A549 (cell line): Measurements from ENCODE around the gene LAMB3.

Experiments
- BHLHE40 ChIP-seq: IDR thresholded peaks from 2 replicates; pipeline ENCODE4 v1.6.1; 2012; ENCODE audit warnings: low read depth, low read length, inconsistent platforms
- CHD2 ChIP-seq: fragments of 150-350 bp; IDR thresholded peaks from 2 replicates; pipeline ENCODE4 v1.6.1; 2014; ENCODE audit warnings: low read length; ENCODE audit not compliant: partially characterized antibody
- CTCF ChIP-seq: fragments of >200 bp; sonication (Bioruptor Twin); formaldehyde crosslinking; IDR thresholded peaks from 3 replicates; pipeline ENCODE4 v1.5.1; 2016
- E2F6 ChIP-seq: IDR thresholded peaks from 2 replicates; pipeline ENCODE4 v1.6.1; 2012; ENCODE audit warnings: low read depth, borderline replicate concordance
- HOXB13 ChIP-seq: fragments of 250-450 bp; sonication (Bioruptor Pico); IDR thresholded peaks from 2 replicates; pipeline ENCODE4 v1.5.0; 2020; ENCODE audit warnings: low read depth, mild to moderate bottlenecking, moderate library complexity
- MAX ChIP-seq: IDR thresholded peaks from 2 replicates; pipeline ENCODE4 v1.6.1; 2012
- MYC ChIP-seq: IDR thresholded peaks from 2 replicates; pipeline ENCODE4 v1.6.1; 2012; ENCODE audit warnings: mild to moderate bottlenecking, inconsistent platforms, low read length, improper control_type of control experiment, borderline replicate concordance
- POLR2A ChIP-seq: IDR thresholded peaks from 2 replicates; pipeline ENCODE4 v1.6.1; 2012; ENCODE audit warnings: mild to moderate bottlenecking, low read length
- TP53 ChIP-seq: fragments of 250-450 bp; sonication (Bioruptor Pico); IDR thresholded peaks from 2 replicates; pipeline ENCODE4 v1.5.0; 2021; ENCODE audit warnings: mild to moderate bottlenecking, moderate library complexity

GRCh38 chr1:209585197-209585596, 67.0 kb downstream of the LAMB3 start:
- TF ChIP-seq BHLHE40 = no peak
- no peak for TF ChIP-seq TP53 (CRISPR knock-in tag)
- TF ChIP-seq MYC = no peak
- TF ChIP-seq CTCF = no peak
- TF ChIP-seq HOXB13 (CRISPR knock-in tag) = no peak
- no peak for TF ChIP-seq E2F6
- no peak for TF ChIP-seq POLR2A
- no peak for TF ChIP-seq MAX
- TF ChIP-seq CHD2 = no peak
